Measurements from ENCODE around the gene FIGNL2. TPM values are rescaled to one million over a fixed set of nuclear protein-coding genes. Genes with fewer than 3 reads are reported as not detected.

The FIGNL2 gene
- total RNA-seq, 1 donor from 2014 or later = 0.69 TPM

- Mint-ChIP-seq H3K4me1 (peaks cover 21% of the 10 kb centered on the region), H3K27me3 (peaks cover 59% of the 10 kb centered on the region), H3K4me3 (no peak overlapping the region), H3K9me3 (no peaks in the 10 kb centered on the region), H3K36me3 (ENCODE audit: low read depth) (no peaks in the 10 kb centered on the region), H3K27ac (no peak overlapping the region)
- CTCF ChIA-PET = no interaction called here
- ATAC-seq (ENCODE audit: low read depth) = no peak
- no peak for DNase-seq
- no peak for TF ChIP-seq CTCF (IDR thresholded peaks at IDR 0.05)
- POLR2A ChIA-PET = no interaction called here
- intact Hi-C loops (cut with micrococcal nuclease) = no loop called here
Observed at GRCh38 chr12:51867371-51867770, 18.9 kb upstream of the FIGNL2 start.

GRCh38 chr12:51866762-51867161 is 18.2 kb upstream of the FIGNL2 start:
- Mint-ChIP-seq H3K4me1 (peaks cover 21% of the 10 kb centered on the region), H3K27ac (no peak overlapping the region), H3K9me3 (no peaks in the 10 kb centered on the region), H3K4me3 (no peak overlapping the region), H3K36me3 (ENCODE audit: low read depth) (no peaks in the 10 kb centered on the region), H3K27me3 (peaks cover 65% of the 10 kb centered on the region)
- ATAC-seq (ENCODE audit: low read depth) (no peak), DNase-seq (no peak)
- ChIA-PET CTCF (no interaction called here), POLR2A (no interaction called here)
- intact Hi-C loops (cut with micrococcal nuclease) = no loop called here
- TF ChIP-seq CTCF (IDR thresholded peaks at IDR 0.05) = no peak

- ChIA-PET POLR2A (no interaction called here), CTCF (no interaction called here)
- Mint-ChIP-seq H3K9me3 (no peaks in the 10 kb centered on the region), H3K27me3 (peaks cover 67% of the 10 kb centered on the region), H3K4me3 (no peak overlapping the region), H3K27ac (no peak overlapping the region), H3K36me3 (ENCODE audit: low read depth) (no peaks in the 10 kb centered on the region), H3K4me1 (peaks cover 21% of the 10 kb centered on the region)
- TF ChIP-seq CTCF (IDR thresholded peaks at IDR 0.05) = no peak
- DNase-seq (no peak), ATAC-seq (ENCODE audit: low read depth) (no peak)
- intact Hi-C loops (cut with micrococcal nuclease) = no loop called here
Observed at GRCh38 chr12:51866324-51866723, 17.8 kb upstream of the FIGNL2 start.

GRCh38 chr12:51865757-51866270 is 17.3 kb upstream of the FIGNL2 start:
- H3K36me3 Mint-ChIP-seq (ENCODE audit: low read depth) = no peaks in the 10 kb centered on the region
- intact Hi-C loops (cut with micrococcal nuclease) = no loop called here
- H3K27ac Mint-ChIP-seq = no peak overlapping the region
- TF ChIP-seq CTCF (IDR thresholded peaks at IDR 0.05) = no peak
- ChIA-PET CTCF (interaction anchor here (3.2 kb wide), 1 partner anchor 9 kb away, joined by 12 read pairs; no protein-coding TSS in a partner anchor), POLR2A (no interaction called here)
- H3K4me3 Mint-ChIP-seq = no peak overlapping the region
- H3K9me3 Mint-ChIP-seq = no peaks in the 10 kb centered on the region
- DNase-seq (no peak), ATAC-seq (ENCODE audit: low read depth) (no peak)
- H3K4me1 Mint-ChIP-seq = peaks cover 21% of the 10 kb centered on the region
- H3K27me3 Mint-ChIP-seq = peaks cover 65% of the 10 kb centered on the region

GRCh38 chr12:51864833-51865670 is 16.5 kb upstream of the FIGNL2 start:
- Mint-ChIP-seq H3K4me3 (peak overlapping the region; percentile 52), H3K4me1 (peaks cover 21% of the 10 kb centered on the region), H3K9me3 (no peaks in the 10 kb centered on the region), H3K36me3 (ENCODE audit: low read depth) (no peaks in the 10 kb centered on the region), H3K27me3 (peaks cover 59% of the 10 kb centered on the region), H3K27ac (no peak overlapping the region)
- intact Hi-C loops (cut with micrococcal nuclease) = no loop called here
- DNase-seq (no peak), ATAC-seq (ENCODE audit: low read depth) (no peak)
- TF ChIP-seq CTCF (IDR thresholded peaks at IDR 0.05) = no peak
- POLR2A ChIA-PET = interaction anchor here (0.6 to 1.4 kb wide), 2 partner anchors 10 to 21 kb away, joined by 3 read pairs; no protein-coding TSS in a partner anchor
- CTCF ChIA-PET = interaction anchor here (3.2 kb wide), 1 partner anchor 10 kb away, joined by 12 read pairs; no protein-coding TSS in a partner anchor
